H1 (cell line): ENCODE measurements around the gene XIAP. TPM values are rescaled to one million over a fixed set of nuclear protein-coding genes. Genes with fewer than 3 reads are reported as not detected.
"Not testable (repeated sequence)": the region's sequence is repeated elsewhere in the genome, so short reads cannot be mapped to it uniquely, and the experiment has no call there.

Experiments
- CTCF ChIA-PET: fragments of 300-600 bp; sonication (Branson Sonifier 250); formaldehyde crosslinking; loops from one replicate; lab custom pipeline; 2021; ENCODE audit not compliant: partially characterized antibody; lab: Charles Lee
- POLR2A ChIA-PET: fragments of 300-600 bp; sonication (Branson Sonifier 250); formaldehyde crosslinking; loops from one replicate; lab custom pipeline; 2021; ENCODE audit warnings: inconsistent platforms; ENCODE audit not compliant: partially characterized antibody; lab: Charles Lee
- DNase-seq, 2 experiments: peaks; one replicate each; pipeline versions ENCODE4 v3.0.0 to v3.0.0-alpha.2; 2010 to 2022; ENCODE audit warnings: low spot score in 2 of 2, low read depth in 1 of 2, mixed read lengths in 1 of 2
- FAIRE-seq: peaks from 2 replicates; lab custom pipeline; 2011; peaks lifted over from hg19 to GRCh38; lab: Jason Lieb, UNC
- H2AFZ ChIP-seq: 2 replicates; pipeline ENCODE4 v1.8.1; 2012; ENCODE audit warnings: low read length, inconsistent platforms
- H2AK5ac ChIP-seq: 2 replicates; pipeline ENCODE4 v1.6.1; 2013; ENCODE audit warnings: low read depth, low read length
- H2BK120ac ChIP-seq: replicated peaks from 2 replicates; pipeline ENCODE3; 2013; ENCODE audit warnings: low read depth, low read length, inconsistent platforms
- H2BK12ac ChIP-seq: 2 replicates; pipeline ENCODE4 v1.6.1; 2013; ENCODE audit warnings: low read depth, low read length
- H2BK15ac ChIP-seq: 2 replicates; pipeline ENCODE4 v1.6.1; 2013; ENCODE audit warnings: low read length
- H2BK20ac ChIP-seq: 2 replicates; pipeline ENCODE4 v1.6.1; 2013; ENCODE audit warnings: low read length
- H2BK5ac ChIP-seq: 2 replicates; pipeline ENCODE4 v1.6.1; 2013; ENCODE audit warnings: low read depth, low read length
- H3K14ac ChIP-seq: 2 replicates; pipeline ENCODE4 v1.6.1; 2013; ENCODE audit warnings: inconsistent platforms; ENCODE audit not compliant: insufficient read length
- H3K18ac ChIP-seq: 2 replicates; pipeline ENCODE4 v1.6.1; 2013; ENCODE audit warnings: low read length; ENCODE audit errors: extremely low read depth
- H3K23ac ChIP-seq: 2 replicates; pipeline ENCODE4 v1.6.1; 2013; ENCODE audit warnings: inconsistent platforms; ENCODE audit not compliant: insufficient read length
- H3K23me2 ChIP-seq: 2 replicates; pipeline ENCODE4 v1.6.1; 2013; ENCODE audit warnings: low read depth, low read length
- H3K27ac ChIP-seq: 2 replicates; pipeline ENCODE4 v1.6.1; 2011; ENCODE audit warnings: low read depth, low read length, inconsistent platforms
- H3K27me3 ChIP-seq, 4 experiments: replicated peaks in 1 of 4; 1 replicate in 1 of 4; 2 replicates in 3 of 4; pipeline versions ENCODE4 v1.6.1 to v1.8.1; 2011 to 2013; ENCODE audit warnings: low read length in 3 of 4, mild to moderate bottlenecking in 3 of 4, inconsistent platforms in 2 of 4, mixed read lengths in 2 of 4, moderate library complexity in 1 of 4; ENCODE audit not compliant: control insufficient read depth in 3 of 4, insufficient read depth in 3 of 4; ENCODE audit errors: extremely low read depth in 1 of 4
- H3K36me3 ChIP-seq, 4 experiments: 2 replicates each; pipeline versions ENCODE4 v1.6.1 to v1.8.1; 2011 to 2013; ENCODE audit warnings: mild to moderate bottlenecking in 4 of 4, low read length in 3 of 4, moderate library complexity in 2 of 4, control low read depth in 1 of 4, inconsistent platforms in 1 of 4; ENCODE audit not compliant: insufficient read depth in 4 of 4, control insufficient read depth in 2 of 4
- H3K4ac ChIP-seq: replicated peaks from 2 replicates; pipeline ENCODE3; 2013; ENCODE audit warnings: low read length, low read depth, mixed read lengths, inconsistent platforms; ENCODE audit not compliant: insufficient read length
- H3K4me1 ChIP-seq, 4 experiments: replicated peaks in 1 of 4; 1 replicate in 1 of 4; 2 replicates in 3 of 4; pipeline versions ENCODE4 v1.6.1 to v1.8.1; 2011 to 2013; ENCODE audit warnings: low read length in 3 of 4, inconsistent platforms in 2 of 4, mixed read lengths in 1 of 4; ENCODE audit not compliant: insufficient read depth in 4 of 4, control insufficient read depth in 3 of 4
- H3K4me2 ChIP-seq, 2 experiments: 2 replicates each; pipeline versions ENCODE4 v1.6.1 to v1.8.1; 2011 to 2013; ENCODE audit warnings: low read depth in 2 of 2, low read length in 2 of 2, control low read depth in 1 of 2, inconsistent platforms in 1 of 2, mild to moderate bottlenecking in 1 of 2; ENCODE audit not compliant: insufficient read depth in 1 of 2
- H3K4me3 ChIP-seq, 4 experiments: fragments of 200-600, 300-600 bp in 1 of 4; sonication (generic), shearing (Covaris generic), sonication (Bioruptor Twin) in 1 of 4; 2 replicates each; pipeline versions ENCODE4 v1.5.1 to v1.8.1; 2011 to 2016; ENCODE audit warnings: low read length in 4 of 4, low read depth in 3 of 4, control low read depth in 2 of 4, inconsistent platforms in 2 of 4, mild to moderate bottlenecking in 2 of 4, mixed read lengths in 1 of 4, moderate library complexity in 1 of 4; ENCODE audit not compliant: insufficient read depth in 2 of 4; ENCODE audit errors: extremely low read depth in 1 of 4
- H3K56ac ChIP-seq: replicated peaks from 2 replicates; pipeline ENCODE3; 2013; ENCODE audit warnings: low read depth, mild to moderate bottlenecking, mixed read lengths, low read length, inconsistent platforms; ENCODE audit not compliant: insufficient read length
- H3K79me1 ChIP-seq: 2 replicates; pipeline ENCODE4 v1.6.1; 2013; ENCODE audit warnings: low read depth, low read length, control low read depth
- H3K79me2 ChIP-seq, 2 experiments: 2 replicates each; pipeline versions ENCODE4 v1.6.1 to v1.8.1; 2012 to 2013; ENCODE audit warnings: low read length in 2 of 2, mild to moderate bottlenecking in 2 of 2, inconsistent platforms in 1 of 2; ENCODE audit not compliant: insufficient read depth in 2 of 2, control insufficient read depth in 1 of 2
- H3K9ac ChIP-seq, 4 experiments: replicated peaks in 1 of 4; 1 replicate in 1 of 4; 2 replicates in 3 of 4; pipeline versions ENCODE4 v1.6.1 to v1.8.1; 2011 to 2013; ENCODE audit warnings: low read depth in 3 of 4, low read length in 3 of 4, control low read depth in 2 of 4, mild to moderate bottlenecking in 2 of 4, moderate library complexity in 2 of 4, inconsistent platforms in 1 of 4; ENCODE audit errors: extremely low read depth in 1 of 4
- H3K9me3 ChIP-seq, 2 experiments: 2 replicates each; pipeline versions ENCODE4 v1.6.1 to v1.8.1; 2012 to 2013; ENCODE audit warnings: mild to moderate bottlenecking in 2 of 2, moderate library complexity in 2 of 2, control low read depth in 1 of 2, inconsistent platforms in 1 of 2, low read depth in 1 of 2, low read length in 1 of 2, mixed read lengths in 1 of 2; ENCODE audit not compliant: insufficient read depth in 2 of 2
- H4K20me1 ChIP-seq, 2 experiments: replicated peaks in 1 of 2; 2 replicates each; pipeline versions ENCODE3 to v1.8.1; 2011 to 2013; ENCODE audit warnings: inconsistent platforms in 2 of 2, low read length in 2 of 2, mild to moderate bottlenecking in 1 of 2; ENCODE audit not compliant: insufficient read depth in 2 of 2, control insufficient read depth in 1 of 2
- H4K5ac ChIP-seq: 2 replicates; pipeline ENCODE4 v1.6.1; 2013; ENCODE audit warnings: low read length, low read depth, mixed read lengths, inconsistent platforms; ENCODE audit not compliant: insufficient read length
- H4K8ac ChIP-seq: 2 replicates; pipeline ENCODE4 v1.8.0; 2013; ENCODE audit warnings: mild to moderate bottlenecking, moderate library complexity, low read length, inconsistent platforms; ENCODE audit not compliant: insufficient read depth; ENCODE audit errors: extremely low read depth
- H4K91ac ChIP-seq: replicated peaks from 2 replicates; pipeline ENCODE3; 2013; ENCODE audit warnings: low read length, mixed read lengths, inconsistent platforms; ENCODE audit not compliant: insufficient read length
- RBBP5 ChIP-seq: IDR thresholded peaks from 2 replicates; pipeline ENCODE4 v1.7.1; 2012; ENCODE audit warnings: low read depth, mild to moderate bottlenecking, inconsistent platforms, low read length, moderate library complexity, borderline replicate concordance
- WGBS, 2 experiments: shearing (Covaris generic) in 1 of 2; methylation state at CpG; one replicate each; pipeline versions ENCODE4 v1.1.6 to v1.1.7; 2013 to 2015; ENCODE audit warnings: low lambda C conversion rate in 2 of 2, mixed read lengths in 2 of 2, inconsistent platforms in 1 of 2, low coverage in 1 of 2, missing lambda C conversion rate in 1 of 2; ENCODE audit not compliant: insufficient replicate concordance in 2 of 2, insufficient coverage in 1 of 2, insufficient read length in 1 of 2; ENCODE audit errors: extremely low coverage in 1 of 2, missing lambda C conversion rate in 1 of 2; 5-methylcytosine and 5-hydroxymethylcytosine counted together
- polyA plus RNA-seq, 7 experiments: library from polyadenylated mRNA; depleted of rRNA in 3 of 7; stranded (reverse) in 5 of 7; unstranded in 2 of 7; fragments of >200 nt in 5 of 7; fragments of 200-250 nt in 2 of 7; gene quantifications; 1 replicate in 5 of 7; 2 replicates in 1 of 7; 4 replicates in 1 of 7; pipeline versions ENCODE4 v1.2.1 to v1.2.3, GENCODE V29; 2011 to 2013; ENCODE audit warnings: missing spikeins in 2 of 7, mixed read lengths in 2 of 7
- total RNA-seq: library from RNA; stranded (reverse); fragmentation: NEBNext Ultra II Directional; extraction: Animal tissue kit (Norgen Biotek cat#: 25700); gene quantifications from 2 replicates; pipeline ENCODE4 v1.2.1, GENCODE V29; 2021

The XIAP gene
- total and polyA plus RNA-seq, 2 of the 8 experiments (the other 6 are each of a cell fraction or from before 2014, with no cell fraction given) = 5.9 to 44.7 TPM

GRCh38 chrX:123927845-123928244 is 68.0 kb downstream of the XIAP start (continued):
- TF ChIP-seq RBBP5 = no peak

- H2AK5ac ChIP-seq, H3K9me3 ChIP-seq, H2BK12ac ChIP-seq, H3K4me2 ChIP-seq, H2BK20ac ChIP-seq, H3K9ac ChIP-seq, H3K23ac ChIP-seq, DNase-seq, H3K79me1 ChIP-seq, H3K27me3 ChIP-seq, CTCF ChIA-PET, H2AFZ ChIP-seq, H3K56ac ChIP-seq, FAIRE-seq, H3K18ac ChIP-seq, H3K23me2 ChIP-seq, H4K91ac ChIP-seq, H3K4me1 ChIP-seq, H3K79me2 ChIP-seq, POLR2A ChIA-PET, H3K14ac ChIP-seq, H2BK15ac ChIP-seq, H3K36me3 ChIP-seq, H3K4ac ChIP-seq, H4K20me1 ChIP-seq, H3K27ac ChIP-seq, H3K4me3 ChIP-seq, H2BK5ac ChIP-seq, H2BK120ac ChIP-seq, H4K5ac ChIP-seq, H4K8ac ChIP-seq: not testable (repeated sequence)
- 86% methylated on average over 1 of the region's 2 CpGs; no CpG with 5 or more reads in 1 of the 2 experiments for WGBS, 2 experiments
Observed at GRCh38 chrX:123932055-123932454, 72.2 kb downstream of the XIAP start.
